A549 treated with CpdA at 1 μM for 4 hours (cell line): Measurements from ENCODE around the gene TRPM7. TPM values are rescaled to one million over a fixed set of nuclear protein-coding genes. Genes with fewer than 3 reads are reported as not detected.

Experiments used
- total RNA-seq: library from RNA; stranded (reverse); fragments of 200-300 nt; extraction: Qiagen RNA extraction; gene quantifications from 5 replicates; pipeline ENCODE4 v1.2.3, GENCODE V29; 2022; ENCODE audit warnings: low read depth

Gene TRPM7, protein sequence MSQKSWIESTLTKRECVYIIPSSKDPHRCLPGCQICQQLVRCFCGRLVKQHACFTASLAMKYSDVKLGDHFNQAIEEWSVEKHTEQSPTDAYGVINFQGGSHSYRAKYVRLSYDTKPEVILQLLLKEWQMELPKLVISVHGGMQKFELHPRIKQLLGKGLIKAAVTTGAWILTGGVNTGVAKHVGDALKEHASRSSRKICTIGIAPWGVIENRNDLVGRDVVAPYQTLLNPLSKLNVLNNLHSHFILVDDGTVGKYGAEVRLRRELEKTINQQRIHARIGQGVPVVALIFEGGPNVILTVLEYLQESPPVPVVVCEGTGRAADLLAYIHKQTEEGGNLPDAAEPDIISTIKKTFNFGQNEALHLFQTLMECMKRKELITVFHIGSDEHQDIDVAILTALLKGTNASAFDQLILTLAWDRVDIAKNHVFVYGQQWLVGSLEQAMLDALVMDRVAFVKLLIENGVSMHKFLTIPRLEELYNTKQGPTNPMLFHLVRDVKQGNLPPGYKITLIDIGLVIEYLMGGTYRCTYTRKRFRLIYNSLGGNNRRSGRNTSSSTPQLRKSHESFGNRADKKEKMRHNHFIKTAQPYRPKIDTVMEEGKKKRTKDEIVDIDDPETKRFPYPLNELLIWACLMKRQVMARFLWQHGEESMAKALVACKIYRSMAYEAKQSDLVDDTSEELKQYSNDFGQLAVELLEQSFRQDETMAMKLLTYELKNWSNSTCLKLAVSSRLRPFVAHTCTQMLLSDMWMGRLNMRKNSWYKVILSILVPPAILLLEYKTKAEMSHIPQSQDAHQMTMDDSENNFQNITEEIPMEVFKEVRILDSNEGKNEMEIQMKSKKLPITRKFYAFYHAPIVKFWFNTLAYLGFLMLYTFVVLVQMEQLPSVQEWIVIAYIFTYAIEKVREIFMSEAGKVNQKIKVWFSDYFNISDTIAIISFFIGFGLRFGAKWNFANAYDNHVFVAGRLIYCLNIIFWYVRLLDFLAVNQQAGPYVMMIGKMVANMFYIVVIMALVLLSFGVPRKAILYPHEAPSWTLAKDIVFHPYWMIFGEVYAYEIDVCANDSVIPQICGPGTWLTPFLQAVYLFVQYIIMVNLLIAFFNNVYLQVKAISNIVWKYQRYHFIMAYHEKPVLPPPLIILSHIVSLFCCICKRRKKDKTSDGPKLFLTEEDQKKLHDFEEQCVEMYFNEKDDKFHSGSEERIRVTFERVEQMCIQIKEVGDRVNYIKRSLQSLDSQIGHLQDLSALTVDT (N-terminal part only)
- 21.4 to 30.7 TPM (median 24.5 TPM) in 5 replicates for total RNA-seq

DNA sequence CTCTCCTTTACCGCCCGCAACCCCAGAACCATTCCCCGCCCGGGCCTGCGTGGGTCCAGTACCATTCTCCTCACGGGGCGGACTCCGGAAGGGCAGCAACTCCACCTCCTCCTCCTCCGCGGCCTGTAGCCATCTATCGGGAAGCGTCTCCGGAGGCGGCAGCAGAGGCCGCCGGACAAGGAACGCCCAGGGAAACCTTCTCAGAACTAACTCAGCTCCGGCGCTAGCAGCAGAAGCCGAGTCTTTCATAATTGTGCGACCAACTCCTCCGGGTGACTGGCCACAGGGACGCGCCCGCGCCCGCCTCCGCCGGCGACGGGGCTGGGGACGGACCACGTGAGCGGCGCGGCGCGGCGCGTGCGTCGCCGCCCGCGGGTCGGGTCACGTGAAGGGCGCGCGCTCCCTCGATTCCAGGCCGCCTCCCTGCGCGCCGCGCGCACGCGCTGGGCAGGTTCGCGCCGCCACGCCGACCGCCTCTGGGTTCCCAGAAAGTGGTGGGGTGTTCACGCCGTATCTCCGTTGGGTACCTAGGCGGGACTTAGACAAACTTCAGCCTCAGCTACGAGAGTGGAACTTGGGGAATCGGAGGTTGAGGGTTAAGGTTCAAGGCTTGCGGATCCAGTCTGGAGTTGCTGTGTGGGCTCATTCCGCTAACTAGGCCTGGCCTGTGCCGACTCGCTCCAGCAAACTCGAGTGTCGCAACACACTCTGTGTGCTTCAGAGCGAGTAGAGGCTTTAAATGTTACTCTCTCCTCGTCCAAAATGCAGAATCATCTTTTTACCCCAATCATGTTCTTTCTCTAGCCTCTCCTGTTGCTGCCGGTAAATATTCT is at the start of gene TRPM7:
TSS of gene TRPM7 (minus strand) at position 329 of the 833 bp plus-strand sequence. CDS start at position 65, 264 bp downstream.

DNA sequence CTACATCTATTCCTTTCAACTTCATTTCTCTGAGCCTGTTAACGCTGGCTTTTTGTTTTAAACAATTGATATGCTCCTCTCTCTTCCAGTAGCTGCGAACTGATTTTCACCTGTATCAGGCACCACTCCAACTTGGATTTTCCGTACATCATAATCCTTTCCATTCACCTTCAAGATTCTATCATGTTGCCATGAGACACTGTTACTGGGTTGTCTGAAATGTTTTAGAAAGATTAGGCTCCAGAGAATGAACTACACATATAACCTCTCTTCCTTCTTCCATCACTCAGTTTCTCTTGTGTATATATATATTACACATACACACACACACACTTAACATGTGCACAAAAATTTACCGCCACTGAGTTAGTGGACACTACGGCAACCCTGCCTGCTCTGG is 140.0 kb downstream of the TRPM7 start, which contains the start of gene USP50:
TSS of gene USP50 (minus strand) at position 101 of the 400 bp plus-strand sequence. CDS start 141 bp downstream, outside the sequence.

Other genes starting within 250 kb of the TRPM7 start
- 0.43 TPM in 1 of 5 replicates, not detected in the others for gene USP50, start 140.1 kb downstream of the TRPM7 start, total RNA-seq
- gene SPPL2A, start 78.9 kb upstream of the TRPM7 start, total RNA-seq: 86.8 to 99.4 TPM (median 94.7 TPM) in 5 replicates
- 7.1 to 10.7 TPM (median 7.8 TPM) in 5 replicates for gene AP4E1, start 221.9 kb upstream of the TRPM7 start, total RNA-seq